HG02973 (cell line): ENCODE data around the gene PRKAR2B.
"Not testable (repeated sequence)": the region's sequence is repeated elsewhere in the genome, so short reads cannot be mapped to it uniquely, and the experiment has no call there.

Experiments used
- ATAC-seq: cut with Tn5 transposase; IDR thresholded peaks from one replicate; pipeline ENCODE4 v1.9.1; 2021; ENCODE audit warnings: moderate library complexity; ENCODE audit not compliant: unreplicated experiment

The PRKAR2B gene

DNA sequence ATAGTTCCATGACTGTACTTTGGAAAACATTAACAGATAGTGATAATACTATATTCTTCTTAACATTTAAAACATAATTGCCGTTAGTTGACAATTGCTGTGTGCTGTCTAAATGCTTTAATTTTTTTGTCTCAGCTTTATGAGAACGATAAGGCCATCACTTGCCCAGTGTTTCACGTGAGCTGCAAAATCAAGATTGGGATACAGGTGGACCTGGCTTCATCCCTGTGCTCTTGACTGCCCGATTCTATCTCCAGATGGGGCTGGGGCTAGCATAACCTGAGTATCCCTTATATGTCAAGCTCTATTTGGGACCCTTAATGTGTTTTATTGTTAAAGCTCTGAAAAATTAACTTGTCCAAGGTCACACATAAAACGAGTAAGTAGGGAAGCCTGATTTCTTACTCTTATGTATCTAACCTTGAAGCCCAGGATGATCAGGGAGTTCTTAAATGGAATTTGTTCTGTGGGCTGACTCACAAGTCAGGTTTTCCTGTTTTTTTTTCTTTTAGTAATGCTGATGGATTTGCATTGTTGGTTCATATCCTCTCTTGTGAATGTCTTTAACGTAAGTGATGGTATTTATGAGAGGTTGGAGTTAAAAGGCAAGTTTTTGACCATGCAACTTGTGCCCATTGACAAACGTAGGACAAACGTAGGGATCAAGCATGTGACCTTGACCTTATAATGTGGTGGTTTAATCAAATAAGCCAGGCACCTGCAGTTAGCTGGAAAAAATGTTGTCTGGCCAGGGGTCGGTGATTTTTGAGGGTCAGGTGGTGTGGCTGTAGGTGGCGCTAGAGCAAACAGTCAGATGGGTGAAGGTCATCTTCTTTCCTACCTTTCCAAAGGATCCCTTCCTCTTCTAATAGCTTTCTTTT, 3.6 kb downstream of the PRKAR2B start:
- no peak for ATAC-seq

DNA sequence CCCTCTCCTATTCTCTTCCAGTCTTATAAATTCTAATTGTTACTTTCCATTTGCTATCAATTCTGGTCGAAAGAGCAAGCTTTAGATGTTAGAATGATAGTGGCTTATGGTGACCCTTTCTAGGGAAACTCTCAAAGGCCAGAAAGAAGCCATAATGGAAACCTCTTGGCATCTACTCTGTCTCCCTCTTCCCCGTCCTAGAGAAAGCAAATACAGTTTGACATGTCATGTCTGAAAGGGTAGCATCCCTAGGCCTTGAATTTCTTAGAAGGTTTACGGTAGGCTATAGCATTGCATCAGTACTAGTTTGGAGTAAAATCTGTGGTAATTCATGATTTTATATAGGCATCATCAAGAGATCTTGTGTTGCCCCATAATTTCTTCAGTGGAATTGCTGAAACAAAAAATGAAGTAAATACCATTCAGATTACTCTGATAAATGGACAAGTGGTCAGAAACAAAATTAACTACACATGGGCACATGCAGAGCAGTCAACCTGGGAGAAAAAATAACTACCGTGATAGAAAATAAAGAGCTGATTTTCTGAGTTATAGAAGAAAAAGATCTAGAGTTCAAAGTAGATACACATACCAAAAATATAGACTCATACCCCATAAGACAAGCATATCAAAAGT, 4.4 kb downstream of the PRKAR2B start:
- ATAC-seq: no peak

DNA sequence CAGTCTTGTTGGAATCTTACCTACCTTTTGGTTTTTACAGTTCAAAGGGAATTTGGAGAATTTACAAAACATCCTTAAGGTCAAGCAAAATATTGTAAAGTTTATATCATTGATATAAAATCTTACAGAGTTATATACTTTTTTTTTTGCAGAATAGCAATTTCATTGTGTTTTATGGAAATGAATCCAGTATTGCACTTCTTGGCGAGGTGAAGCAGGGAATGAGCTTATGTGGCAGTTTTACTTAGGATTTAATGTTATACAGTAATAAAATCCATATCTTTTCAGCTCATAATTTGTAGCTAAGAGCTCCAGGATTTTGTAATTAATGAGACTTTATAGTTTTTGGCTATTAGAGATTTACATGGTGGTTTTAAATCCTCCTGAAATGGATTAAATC, 5.0 kb downstream of the PRKAR2B start:
- ATAC-seq: no peak

GRCh38 chr7:107049971-107050532, 5.5 kb downstream of the PRKAR2B start:
- ATAC-seq: no peak

DNA sequence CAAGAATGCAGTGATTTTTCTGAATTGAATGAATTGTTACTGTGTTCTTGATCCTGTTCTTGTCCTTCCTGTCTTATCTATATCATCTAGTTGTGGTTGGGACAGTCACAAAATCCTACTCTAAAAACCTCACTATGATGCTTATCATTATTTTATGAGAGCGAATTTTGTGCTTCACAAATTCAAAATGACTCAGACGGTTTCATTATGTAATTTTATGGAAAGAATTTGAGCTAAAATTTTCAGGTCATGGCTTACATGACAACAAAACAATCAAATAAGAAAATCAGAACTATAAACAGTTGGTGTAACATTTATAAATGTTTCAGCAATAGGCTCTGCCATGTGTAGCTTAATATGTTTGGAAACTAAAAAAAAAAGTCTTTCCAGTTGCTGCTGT, 6.9 kb downstream of the PRKAR2B start:
- ATAC-seq: no peak

DNA sequence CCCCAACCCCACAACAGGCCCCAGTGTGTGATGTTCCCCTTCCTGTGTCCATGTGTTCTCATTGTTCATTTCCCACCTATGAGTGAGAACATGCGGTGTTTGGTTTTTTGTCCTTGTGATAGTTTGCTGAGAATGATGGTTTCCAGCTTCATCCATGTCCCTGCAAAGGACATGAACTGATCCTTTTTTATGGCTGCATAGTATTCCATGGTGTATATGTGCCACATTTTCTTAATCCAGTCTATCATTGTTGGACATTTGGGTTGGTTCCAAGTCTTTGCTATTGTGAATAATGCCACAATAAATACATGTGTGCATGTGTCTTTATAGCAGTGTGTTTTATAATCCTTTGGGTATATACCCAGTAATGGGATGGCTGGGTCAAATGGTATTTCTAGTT, 10.5 kb downstream of the PRKAR2B start:
- ATAC-seq: not testable (repeated sequence)

- ATAC-seq: not testable (repeated sequence)
Observed at GRCh38 chr7:107056058-107056457, 11.6 kb downstream of the PRKAR2B start.

GRCh38 chr7:107056728-107057473, 12.4 kb downstream of the PRKAR2B start:
- ATAC-seq: no peak

DNA sequence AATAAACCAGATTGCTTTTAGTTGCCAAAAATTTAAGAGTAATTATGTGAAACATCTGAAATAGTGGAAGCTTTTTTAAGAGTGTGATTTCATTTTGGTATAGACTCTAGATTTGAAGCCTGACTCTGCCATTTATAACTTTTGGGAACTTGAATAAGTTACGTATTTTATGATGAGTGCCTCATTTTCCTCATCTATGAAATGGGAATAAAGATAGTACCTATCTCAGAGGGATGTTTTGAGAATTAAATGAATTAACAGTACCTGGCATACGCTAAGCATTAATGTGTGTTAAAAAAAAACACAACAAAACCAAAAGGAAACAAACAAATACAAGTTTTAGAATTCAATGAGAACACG, 12.9 kb downstream of the PRKAR2B start:
- ATAC-seq: no peak

DNA sequence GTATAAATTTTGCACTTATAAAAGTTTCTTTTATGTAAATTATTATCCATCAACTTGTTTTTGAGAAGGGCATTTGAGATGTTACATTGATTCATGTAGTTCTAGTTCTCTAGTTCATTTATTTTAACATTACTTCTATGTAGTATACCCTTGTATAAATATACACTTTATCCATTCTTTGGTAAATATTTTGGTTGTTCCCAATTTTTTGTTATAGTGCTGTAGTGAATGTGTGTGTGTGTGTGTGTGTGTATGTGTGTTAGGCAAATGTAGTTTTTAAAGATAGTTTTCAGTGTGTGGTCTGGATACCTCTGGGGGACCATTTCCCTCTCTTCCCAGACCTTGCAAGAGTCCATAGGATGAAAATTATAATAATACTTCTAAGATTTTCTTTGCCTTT, 15.0 kb downstream of the PRKAR2B start:
- no peak for ATAC-seq

GRCh38 chr7:107063245-107064120, 19.0 kb downstream of the PRKAR2B start:
- no peak for ATAC-seq

DNA sequence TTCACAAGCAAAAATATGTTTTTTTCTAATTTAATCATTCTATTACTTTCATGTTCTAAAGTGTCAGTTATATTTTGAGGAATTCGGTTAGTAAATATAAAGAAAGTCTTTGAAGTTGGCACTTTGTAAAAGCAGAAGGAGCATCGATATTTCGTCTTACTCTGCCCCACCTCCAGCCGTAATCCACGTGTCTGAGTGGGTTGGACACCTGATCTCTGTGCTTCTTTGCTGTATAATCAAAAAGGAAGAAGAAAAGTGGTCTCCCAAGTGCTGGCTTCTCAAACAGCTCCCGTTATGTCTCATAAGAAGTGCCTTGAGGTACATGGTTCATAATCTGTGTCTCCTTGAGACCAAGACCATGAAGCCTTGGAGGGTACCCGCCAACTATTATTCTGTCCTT, 19.8 kb downstream of the PRKAR2B start:
- no peak for ATAC-seq

DNA sequence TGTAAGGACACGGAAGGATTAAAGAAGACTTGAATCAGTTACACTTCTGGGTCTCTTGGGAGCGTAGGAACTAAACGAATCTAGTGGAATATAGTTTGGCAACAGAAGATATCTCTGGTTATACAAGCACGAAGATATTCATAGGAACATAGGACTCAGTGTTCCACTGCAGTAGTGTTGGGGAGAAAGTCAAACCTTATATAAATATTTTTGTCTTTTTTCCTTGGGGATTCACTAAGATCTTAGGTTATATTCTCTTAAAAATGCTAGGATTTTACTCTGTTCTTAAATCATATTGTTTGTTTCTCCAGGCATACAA, 21.4 kb downstream of the PRKAR2B start:
- ATAC-seq: no peak

DNA sequence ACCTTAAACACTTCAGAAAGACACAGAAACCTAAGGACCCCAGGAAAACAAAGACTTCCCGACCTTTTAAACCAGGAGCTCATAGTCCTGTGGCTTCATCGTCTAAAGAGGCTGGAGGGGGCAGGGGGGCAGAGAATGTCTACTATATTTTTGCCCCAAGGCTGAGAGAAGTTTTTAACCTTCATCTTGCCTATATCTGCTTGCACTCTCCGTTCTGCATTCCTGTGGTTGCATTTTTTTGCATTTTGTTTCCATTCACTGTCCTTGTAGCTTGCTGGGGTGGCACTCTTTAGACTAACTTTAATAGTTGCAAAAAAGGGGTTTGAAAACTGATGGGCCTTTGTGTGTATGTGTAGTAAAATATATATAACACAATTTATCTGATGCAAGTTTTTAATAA, 23.7 kb downstream of the PRKAR2B start:
- no peak for ATAC-seq

DNA sequence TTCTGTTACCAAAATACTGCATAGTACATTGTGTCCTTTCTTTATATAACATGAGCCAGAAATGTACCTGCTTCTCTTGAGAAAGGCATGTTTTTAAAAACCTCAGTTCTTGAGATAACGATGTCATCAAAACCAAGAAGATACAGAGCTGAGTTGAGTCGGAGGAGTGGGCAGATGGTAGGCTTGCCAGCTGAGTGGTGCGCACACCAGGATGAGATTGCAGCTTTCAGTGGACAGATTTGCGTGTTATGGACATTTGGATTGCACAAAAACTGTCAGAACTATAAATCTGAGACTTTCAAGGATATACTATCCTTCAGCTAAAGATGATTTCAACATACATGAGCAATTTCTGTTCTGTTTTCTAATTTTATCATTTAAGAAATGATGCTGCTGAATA, 25.0 kb downstream of the PRKAR2B start:
- ATAC-seq: no peak

DNA sequence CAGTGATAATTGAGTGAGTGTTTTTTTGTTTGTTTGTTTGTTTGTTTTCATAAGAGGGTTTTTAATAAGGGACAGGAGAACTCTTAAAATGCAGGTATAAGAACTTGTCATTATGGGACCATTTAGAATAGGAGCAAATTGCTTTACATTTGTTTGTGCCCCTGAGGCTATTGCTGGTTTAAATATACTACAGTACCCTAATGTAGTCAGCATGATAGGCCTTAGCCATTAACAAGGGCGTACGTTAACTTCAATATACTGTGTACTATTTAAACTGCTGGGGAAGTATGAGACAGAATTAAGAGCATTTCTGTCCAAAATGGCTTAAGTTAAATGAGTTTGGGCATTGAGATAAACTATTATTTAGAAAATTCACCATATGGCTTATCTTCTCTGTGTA, 26.2 kb downstream of the PRKAR2B start:
- no peak for ATAC-seq

DNA sequence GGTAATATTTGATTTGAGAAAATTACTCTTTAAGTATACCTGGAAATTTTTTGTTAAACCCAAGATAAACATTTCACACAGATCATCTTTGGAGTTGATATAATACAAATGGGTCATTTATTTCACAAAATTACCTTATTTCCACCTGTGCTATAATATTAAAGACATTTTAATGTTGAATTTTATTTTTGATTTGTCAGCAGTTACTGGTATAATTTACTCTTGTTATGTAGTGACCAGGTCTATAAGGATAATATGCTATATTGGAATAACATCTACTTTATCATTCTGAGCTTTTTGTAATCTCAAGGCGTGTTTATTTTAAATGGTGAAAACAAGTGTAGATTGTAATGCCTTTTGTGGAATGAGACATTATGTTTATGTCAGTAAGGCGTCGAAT, 26.6 kb downstream of the PRKAR2B start:
- no peak for ATAC-seq

GRCh38 chr7:107072133-107072532, 27.6 kb downstream of the PRKAR2B start:
- ATAC-seq: no peak

DNA sequence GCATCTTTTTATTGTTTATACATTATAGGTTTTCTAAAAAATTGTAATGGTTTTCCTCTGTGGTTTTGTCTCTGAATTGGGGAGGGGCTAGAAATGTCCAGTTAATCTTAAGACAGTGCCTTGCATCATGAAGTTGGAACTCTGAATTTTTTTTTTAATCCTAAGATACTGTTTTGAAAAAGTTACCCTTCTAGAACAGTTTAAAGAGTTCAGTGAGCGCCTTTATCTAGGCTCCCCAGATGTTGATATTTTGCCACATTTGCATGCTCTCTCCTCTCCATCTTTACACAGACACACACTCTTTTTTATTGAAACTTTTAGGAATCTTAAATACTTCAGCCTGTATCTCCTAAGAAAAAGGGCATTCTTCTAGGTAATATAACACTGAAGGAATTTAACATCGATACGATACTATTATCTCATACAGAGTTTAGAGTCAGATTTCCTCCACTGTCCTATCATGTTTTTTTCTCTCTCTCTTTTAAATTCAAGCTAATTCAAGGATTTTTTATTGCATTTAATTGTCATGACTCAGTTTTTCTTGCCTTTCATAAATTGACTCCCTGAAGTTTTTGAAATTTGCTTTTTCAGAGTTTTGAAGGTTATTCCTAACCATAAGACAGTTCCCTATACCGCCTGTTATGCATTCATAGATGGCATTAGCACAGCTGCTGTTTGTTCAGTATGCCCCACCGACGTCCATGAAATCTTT, 31.5 kb downstream of the PRKAR2B start:
- ATAC-seq: no peak
